HL-60/S4 treated with retinoic acid at 250 ng/mL for 4 days and 3 days (cell line): ENCODE data around the gene RBM20.

Source experiments
- in situ Hi-C: fragments of 300-500 bp; cut with MboI; formaldehyde crosslinking; loops from 2 replicates; pipeline ENCODE4 v1.7.0; 2022; ENCODE audit warnings: low sequenced_read_pairs

Gene RBM20

DNA sequence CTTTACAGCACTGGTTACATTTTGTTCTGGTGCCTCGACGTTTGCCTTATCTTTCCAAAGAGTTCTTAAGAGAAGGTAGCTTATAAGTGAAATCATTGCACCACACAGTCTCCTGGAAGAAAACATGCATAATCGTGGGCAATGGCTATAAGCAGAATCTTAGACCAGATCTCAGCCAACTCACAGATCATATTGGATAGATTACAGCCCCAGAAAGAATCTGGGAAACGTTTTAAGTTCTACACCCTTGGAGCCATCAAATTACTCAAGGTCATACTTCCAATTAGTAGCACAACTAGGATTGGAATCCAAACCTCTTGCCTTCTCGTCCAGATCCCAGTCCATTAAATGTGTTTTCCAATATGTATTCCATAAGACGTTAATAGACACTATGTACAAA is 218.8 kb downstream of the RBM20 start:
- in situ Hi-C loops, result loop anchor here (25.0 kb wide), 1 partner anchor 551 kb away; the partner anchor contains the start of gene SMNDC1

DNA sequence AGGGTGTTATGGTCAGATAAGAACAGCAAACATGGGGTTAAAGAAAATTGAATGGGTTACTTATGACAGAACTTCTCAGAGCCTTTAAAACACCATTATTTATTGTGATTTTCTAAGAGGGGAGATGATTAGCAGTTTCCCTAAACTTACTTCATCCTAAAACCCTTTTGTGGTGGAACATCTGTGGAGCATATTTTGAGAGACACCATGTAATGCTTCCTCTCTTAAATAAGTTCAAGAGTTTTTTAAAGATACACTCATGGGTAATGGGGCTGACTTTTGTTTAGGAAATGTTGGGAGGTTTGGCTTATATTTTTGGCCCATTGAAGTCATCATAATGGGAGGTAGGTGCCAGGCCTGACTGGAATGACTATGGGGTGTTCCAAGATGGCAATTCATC is 219.2 kb downstream of the RBM20 start:
- in situ Hi-C loops, result loop anchor here (25.0 kb wide), 1 partner anchor 551 kb away; the partner anchor contains the start of gene SMNDC1

DNA sequence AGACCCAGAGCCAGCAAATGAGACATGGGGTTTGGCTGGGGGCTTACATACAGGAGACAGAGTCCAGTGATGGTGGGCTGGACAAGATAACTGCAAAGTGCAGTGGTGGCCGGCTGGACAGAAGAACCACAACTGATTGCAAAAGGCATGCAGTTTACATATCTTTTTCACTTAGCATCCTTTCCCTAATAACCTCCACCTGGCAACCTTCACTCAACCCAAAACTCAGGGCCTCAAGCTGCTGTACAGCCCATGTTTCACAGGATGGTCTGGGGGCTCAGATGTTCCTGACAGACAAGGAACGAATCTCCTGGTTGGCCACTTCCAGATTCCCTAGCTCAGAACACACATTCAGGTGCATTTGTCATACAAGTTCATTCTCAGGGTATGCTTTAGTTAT is 219.8 kb downstream of the RBM20 start:
- in situ Hi-C loops, result loop anchor here (25.0 kb wide), 1 partner anchor 552 kb away; the partner anchor contains the start of gene SMNDC1

DNA sequence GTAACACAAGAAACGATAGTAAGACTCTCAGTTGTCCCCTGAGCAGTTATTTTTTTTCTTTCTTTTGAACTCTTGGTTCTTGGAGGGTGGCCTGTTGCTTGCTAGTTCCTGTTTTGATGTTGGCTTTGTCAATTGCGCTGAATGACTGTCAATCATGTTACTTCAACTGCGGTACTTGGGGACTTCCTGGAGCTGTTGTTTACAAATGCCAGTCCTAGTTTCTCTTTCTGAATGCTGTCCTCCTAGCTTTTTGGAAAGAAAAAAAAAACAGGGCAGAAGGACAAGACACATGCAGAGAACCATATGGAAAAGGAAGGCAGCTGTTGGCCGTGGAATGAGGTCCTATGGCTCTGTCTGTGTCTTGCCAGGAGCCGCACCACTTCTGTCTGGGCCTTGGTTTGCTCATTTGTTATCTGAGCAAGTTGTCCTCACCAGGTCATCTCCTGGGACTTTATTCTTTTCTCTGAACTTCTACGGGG is 220.6 kb downstream of the RBM20 start:
- in situ Hi-C loops, result loop anchor here (25.0 kb wide), 1 partner anchor 552 kb away; the partner anchor contains the start of gene SMNDC1

DNA sequence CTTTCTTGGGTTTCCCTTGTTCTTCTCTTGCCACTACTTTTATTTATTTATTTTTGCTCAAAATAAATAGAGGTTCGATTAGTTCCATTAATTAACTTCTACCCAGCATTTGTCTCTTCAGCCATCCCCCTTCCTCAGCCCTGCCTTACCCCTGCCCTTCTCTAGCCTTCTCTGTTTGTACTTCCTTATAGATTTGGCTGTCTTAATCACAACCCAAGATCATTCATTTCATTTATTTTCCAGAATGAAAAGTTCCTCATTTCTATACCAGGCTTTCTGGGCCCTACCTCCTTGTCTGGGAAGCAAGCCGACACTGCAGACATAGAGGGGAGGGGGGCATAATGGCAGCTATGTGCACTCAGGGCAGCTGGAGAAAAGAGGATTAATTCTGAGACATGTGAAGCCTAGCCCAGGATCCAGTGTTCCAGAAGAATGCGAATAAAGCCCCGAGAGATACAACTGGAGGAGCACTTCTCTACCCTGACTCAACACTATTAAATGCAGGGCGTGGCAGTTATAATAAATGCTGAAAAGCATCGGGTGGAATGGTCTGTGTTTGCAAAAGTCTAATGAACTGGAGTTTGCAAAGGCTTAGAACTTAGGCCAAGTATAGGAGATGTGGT is 221.2 kb downstream of the RBM20 start:
- in situ Hi-C loops, result loop anchor here (25.0 kb wide), 1 partner anchor 553 kb away; the partner anchor contains the start of gene SMNDC1

DNA sequence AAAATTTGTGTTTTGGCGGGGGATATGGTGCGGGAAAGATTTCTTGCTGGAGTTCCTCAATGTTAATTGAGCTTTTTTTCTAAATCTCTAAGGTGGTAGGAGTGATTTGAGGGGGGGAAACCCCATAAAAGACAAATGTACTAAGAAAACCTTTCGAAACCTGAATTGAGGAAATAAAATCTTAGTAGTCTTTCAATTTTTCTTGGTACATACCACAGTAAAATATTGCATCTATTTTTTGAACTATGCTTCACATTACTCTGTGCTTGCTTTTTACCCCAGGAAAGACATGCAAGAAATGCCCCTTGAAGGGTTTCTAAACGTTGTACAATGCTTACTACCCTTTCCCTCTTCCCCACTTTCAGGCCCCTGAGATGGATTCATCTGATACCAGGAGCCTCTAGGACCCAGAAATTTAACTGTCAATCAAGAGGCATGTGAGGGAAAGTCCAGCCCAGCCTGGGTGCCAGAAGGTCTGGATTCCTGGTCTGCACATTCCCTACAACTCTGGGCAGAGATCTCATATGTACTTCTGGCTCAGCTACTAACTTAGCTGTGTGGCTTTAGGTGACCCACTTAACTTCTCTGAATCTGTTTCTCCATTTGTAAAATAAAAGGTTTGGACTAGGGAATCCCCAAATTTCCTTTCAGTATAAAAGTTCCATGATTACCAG is 221.8 kb downstream of the RBM20 start:
- in situ Hi-C loops, result loop anchor here (25.0 kb wide), 1 partner anchor 554 kb away; the partner anchor contains the start of gene SMNDC1

DNA sequence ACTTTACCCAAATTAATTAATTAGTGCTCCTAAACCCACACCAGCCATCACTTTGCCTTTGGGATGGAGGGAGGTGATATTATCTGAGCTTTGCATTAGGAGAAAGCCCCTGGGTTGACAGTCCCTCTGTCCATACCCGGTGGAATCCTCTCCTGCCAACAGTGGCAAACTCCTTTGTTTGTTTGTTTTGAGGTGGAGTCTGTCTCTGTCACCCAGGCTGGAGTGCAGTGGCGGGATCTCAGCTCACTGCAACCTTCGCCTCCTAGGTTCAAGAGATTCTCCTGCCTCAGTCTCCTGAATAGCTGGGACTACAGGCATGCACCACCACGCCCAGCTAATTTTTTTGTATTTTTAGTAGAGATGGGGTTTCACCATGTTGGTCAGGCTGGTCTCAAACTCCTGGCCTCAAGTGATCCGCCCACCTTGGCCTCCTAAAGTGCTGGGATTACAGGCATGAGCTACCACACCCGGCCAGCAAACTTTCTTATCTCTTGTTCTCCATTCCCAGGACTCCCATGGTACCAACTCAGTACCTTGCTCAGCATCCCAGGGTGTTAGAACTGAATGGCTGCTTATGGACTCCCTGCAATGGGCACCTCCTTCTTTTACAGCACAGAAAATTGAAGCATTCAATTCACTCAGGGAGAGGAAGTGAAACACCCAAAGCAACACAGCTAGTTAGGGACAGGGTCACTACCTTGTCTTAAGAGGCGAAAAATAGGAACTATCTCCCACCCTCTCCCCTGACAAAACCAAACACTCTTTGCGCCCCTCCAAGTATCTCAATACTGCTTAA is 223.1 kb downstream of the RBM20 start:
- in situ Hi-C loops, result loop anchor here (25.0 kb wide), 1 partner anchor 555 kb away; the partner anchor contains the start of gene SMNDC1

DNA sequence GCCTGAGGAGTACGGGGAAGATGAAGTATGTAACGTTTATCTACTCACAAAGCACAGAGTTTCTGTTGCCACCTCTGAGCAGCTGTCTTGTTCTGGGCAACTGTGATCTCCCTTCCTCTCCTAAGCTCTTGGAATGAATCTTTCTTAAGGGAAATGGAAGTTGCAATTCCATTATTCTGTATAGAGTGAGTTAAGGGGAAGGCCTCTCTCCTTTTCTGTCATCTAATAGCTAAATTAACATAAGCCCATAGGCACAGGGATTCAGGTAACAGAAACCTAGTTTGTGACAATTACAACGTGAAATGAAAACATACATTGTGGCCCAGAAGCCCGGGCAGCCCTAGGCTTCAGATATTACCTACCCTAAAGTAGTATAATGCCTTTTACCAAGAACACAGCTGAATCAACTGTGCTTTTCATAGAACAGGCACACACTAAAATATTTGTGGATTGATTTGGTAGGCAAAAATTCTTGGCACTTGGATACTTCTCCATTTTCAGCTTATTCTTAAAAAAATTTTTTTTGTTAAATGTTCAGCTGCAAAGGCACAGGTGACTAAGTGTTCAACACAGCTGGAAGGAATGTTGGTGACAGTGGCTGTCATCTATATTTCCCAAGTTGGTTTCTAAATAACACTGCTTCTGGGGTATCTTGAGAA is 223.8 kb downstream of the RBM20 start:
- in situ Hi-C loops, result loop anchor here (25.0 kb wide), 1 partner anchor 556 kb away; the partner anchor contains the start of gene SMNDC1

DNA sequence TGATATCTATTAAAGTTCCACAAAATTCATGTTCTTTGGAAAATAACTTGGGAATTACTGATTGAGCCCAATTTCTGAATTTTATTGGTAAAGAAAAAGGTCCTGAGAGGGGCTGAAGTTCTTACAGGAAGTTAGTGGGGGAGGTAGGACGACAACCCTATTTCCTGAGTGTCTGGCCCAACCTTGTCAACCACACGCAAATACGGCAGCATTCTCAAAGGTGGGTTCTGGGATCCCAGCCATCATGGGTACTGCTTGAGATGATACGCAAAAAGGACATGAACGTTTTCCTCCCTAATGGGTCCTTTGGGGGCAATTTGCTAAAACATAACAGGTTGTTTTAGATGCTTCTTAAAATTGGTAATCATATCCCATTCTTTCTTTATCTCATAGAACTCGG is 224.8 kb downstream of the RBM20 start:
- in situ Hi-C loops, result loop anchor here (25.0 kb wide), 1 partner anchor 557 kb away; the partner anchor contains the start of gene SMNDC1

DNA sequence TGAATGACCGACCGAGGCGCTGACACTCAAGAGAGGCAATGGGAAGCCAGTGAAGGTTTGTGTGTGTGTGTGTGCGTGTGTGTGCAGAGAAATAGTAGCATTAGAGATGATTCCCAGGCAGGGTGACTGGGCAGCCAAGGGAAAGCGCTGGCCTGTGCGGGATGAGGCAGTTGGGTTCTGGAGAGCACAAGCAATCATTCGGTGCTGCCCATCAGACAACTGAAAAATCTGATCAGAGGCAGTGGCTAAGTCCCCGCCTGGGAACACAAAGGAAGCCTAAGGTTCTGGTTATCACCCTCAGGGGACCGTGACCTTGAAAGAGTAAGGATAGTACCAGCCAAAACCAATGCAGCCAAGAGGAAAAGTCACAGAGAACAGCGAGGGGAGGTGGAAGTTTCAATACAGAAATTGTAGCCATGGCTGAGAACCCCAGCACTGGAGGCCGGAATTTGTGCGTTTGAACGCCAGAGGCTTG is 226.7 kb downstream of the RBM20 start:
- in situ Hi-C loops, result loop anchor here (10.0 to 25.0 kb wide), 2 partner anchors 116 to 559 kb away; partner anchors contain the start of gene SMNDC1

DNA sequence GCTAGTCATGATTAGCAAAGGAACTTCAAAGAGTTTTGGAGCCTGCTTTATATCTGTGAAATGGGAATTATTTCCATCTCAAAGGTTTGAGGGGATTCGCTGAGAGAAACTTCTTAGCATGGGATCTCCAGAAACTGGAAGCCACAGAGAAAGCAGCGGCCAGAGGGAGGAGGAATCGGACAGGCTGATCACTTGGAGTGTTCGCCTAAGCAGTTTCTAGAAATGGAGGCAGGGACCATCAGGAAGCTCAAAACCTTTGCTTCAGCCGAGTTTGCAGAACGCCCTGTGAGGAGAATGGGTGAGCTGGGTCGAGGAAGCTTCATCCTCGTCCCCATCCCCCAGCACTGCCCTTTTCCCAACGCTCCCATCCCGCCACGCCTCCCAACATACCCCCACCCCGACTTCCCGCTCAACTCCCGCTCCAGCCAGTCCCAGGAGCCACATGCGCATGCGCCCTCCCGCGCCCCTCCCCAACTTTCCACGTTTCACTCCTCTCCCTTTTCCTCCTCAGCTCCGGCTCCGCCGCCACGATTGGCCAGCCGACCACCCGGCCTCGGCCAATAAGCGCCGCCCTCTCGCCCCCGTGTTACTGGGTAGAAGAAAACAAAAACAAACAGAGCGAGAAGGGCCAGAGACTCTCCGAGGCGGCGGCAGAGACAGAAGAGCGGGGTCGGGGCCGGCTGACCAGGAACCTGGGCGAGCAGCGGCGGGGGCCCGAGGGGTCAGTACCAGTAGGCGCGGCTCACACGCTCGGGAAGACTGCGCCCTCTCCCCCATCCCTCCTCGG is 227.4 kb downstream of the RBM20 start, which contains the start of gene PDCD4:
Gene PDCD4, plus strand, starts transcription at position 631 of the 787 bp plus-strand sequence. CDS start 4,100 bp downstream, outside the sequence.
- in situ Hi-C loops, result loop anchor here (10.0 to 25.0 kb wide), 2 partner anchors 117 to 559 kb away; partner anchors contain the start of gene SMNDC1

DNA sequence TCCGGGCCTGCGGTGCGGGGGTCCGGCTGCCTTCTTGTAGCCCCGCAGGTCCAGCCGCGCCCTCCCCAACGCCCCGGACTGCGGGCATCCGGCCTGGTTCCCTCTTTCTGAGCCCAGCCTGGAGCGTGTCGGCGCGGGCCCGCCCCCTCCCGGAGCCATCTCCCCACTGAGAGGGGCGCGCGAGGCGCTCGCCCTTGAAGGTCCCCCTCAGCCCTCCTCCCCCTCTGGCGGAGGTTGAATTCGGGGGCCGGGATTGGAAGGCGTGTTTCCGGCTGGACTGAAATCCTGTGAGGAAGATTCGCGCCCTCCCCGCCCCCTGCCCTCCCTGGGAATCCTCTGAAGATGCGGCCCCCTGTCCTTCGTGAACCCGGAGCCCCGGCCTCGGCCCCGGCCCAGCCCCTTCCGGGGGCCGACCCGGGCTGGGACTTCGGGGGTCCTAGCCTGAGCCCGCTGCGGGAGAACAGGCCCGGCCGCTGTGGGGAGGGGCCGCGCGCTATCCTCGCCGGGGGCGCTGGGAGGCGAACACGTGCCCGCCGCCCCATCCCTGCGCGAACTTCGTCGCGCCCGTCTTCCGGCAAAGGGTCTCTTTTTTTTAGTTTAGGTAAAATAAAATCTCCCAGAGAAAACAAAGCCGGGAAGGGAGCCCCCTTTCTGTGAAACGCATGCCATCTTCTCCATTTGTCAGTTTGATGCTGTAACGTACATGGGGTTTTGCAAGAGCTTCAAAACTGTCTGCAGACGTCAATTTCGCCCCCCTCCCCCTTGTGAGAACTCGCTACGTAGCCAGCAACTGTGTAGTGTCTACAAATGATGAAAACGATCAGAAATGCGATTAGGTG is 228.2 kb downstream of the RBM20 start:
- in situ Hi-C loops, result loop anchor here (10.0 to 25.0 kb wide), 2 partner anchors 118 to 560 kb away; partner anchors contain the start of gene SMNDC1

DNA sequence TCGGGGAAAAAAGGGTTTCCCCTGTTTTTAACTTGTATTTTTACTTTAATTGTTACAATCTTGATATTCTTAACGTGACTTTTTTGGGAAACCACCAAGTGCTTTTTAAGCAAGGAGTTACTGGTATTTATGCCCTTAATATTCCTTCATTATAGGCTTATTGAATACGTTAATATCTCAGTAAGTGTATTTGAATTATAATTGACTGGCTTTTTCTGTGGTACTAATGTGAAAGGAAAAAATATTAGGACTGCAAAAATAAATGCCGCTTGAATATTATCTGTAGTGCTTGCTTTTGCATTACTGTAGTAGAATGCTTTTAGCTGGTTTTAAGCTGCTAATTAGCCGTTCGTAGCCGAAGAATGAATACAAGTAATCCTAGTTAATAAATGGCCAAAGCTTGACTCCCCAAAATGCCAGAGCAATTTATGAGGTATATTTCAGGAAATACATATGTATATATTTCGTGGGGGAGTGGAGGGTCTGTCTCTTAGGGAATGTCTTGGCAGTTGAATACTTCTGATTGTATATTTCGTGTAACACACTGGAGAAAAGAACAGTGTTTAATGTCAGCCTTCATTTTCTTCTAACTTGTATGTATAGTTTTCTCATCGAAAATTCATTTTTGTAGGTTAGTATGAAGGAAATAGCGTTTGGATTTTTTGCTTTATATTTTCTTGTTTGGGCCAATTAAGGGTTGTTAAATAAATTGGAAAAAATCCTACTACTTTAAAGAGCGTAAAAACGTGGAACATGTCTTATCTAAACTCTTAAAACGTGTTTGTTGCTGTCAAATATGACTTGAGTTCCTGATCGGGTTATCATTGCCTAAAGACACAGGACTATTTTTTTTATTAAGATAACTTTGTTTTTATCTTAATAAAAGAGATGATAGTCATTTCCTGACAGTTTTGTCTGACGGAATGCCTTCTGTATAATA is 229.1 kb downstream of the RBM20 start:
- in situ Hi-C loops, result loop anchor here (10.0 to 25.0 kb wide), 2 partner anchors 118 to 561 kb away; partner anchors contain the start of gene SMNDC1

DNA sequence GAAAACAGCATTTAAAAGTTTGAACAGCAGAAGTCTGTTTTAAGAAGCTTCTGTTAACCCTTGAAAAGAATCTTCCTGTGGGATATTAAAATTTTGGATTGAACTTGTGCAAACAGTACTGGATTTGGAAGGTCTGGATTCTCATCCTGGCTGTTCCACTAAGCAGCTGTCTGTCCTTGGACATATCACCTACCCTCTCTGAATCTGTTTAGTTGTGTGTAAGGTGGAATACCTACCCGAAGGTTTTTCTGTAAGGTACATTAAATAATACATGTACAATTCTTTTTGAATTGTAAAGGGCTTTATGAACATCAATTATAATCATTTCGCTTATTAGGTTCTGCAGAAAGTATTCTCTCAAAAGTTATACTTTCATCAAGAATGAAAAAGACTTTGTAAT is 229.8 kb downstream of the RBM20 start:
- in situ Hi-C loops, result loop anchor here (10.0 to 25.0 kb wide), 2 partner anchors 119 to 562 kb away; partner anchors contain the start of gene SMNDC1

DNA sequence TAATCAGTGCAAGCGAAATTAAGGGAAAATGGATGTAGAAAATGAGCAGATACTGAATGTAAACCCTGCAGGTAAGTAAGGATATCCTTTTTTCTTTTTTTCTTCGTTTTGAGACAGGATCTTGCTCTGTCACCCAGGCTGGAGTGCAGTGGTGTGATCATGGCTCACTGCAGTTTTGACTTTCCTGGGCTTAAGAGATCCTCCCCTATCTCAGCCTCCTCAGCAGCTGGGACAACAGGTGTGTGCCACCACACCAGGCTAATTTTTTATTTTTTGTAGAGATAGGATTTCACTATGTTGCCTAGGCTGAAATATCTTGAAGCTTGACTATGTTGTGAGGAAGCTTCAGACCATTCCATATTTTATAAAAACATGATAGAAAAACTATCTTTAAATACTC is 231.9 kb downstream of the RBM20 start:
- in situ Hi-C loops, result loop anchor here (10.0 to 25.0 kb wide), 2 partner anchors 121 to 264 kb away; no protein-coding TSS in a partner anchor

DNA sequence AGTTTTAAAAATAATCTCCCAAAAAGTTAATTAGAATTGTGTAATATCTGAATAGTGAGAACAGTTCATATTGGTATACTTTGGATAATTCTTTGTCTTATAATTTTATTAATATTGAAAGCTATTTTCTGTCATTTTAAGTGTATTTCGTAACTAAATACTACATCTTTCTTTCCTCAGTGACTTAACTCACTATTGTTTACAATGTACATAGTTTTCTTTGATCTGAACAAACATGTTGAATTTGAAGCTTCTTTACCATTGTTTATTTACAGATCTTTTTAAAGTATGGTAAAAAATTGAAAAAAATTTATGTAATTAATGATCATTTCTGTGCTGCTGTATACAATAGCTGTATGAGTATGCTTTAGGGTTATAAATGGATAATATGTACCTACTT is 232.7 kb downstream of the RBM20 start:
- in situ Hi-C loops, result loop anchor here (10.0 to 25.0 kb wide), 2 partner anchors 122 to 264 kb away; no protein-coding TSS in a partner anchor

DNA sequence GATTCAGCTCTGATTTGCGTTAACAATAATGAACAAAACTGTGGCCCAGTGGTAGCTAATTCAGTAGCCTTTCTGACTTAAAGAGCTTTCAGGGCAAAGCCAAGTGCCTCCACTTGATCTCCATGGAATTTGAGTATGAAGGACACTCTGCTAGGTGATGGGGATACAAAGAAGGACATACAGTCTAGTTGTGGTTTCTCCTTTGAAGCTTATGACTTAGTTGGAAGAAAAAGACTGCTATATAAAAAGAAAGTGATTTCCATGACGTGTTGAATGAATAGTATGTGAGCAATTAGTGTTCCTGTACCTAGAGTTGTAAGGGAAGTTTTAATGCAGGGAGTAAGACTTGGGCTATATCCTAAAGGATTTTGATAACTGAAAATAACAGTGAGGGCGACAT is 235.9 kb downstream of the RBM20 start:
- in situ Hi-C loops, result loop anchor here (25.0 kb wide), 1 partner anchor 268 kb away; no protein-coding TSS in a partner anchor
